Stimulated activated naive B cell treated with anti-CD40 and anti-IgM and Interleukin-4, amounts not matched to agents 10 μg/mL and 1 μg/mL and 100 μg/mL, for 72 hours (primary cell): Measurements from ENCODE around the gene LIMS1.
A peak's percentile ranks its signal among the peaks of the same experiment; 100 is the strongest.
"Not testable (repeated sequence)": the region's sequence is repeated elsewhere in the genome, so short reads cannot be mapped to it uniquely, and the experiment has no call there.

Source experiments
- ATAC-seq, 2 donors: fragments of 150-1000 bp; cut with Tn5 transposase; replicated peaks; 2 replicates each; pipeline ENCODE4 v1.10.0; 2021; ENCODE audit warnings: moderate library complexity in 1 of 2
- DNase-seq: peaks from one replicate; pipeline ENCODE4 v3.0.0; 2021
- H3K27ac Mint-ChIP-seq: one replicate; pipeline ENCODE4 v1.8.0; 2022; ENCODE audit warnings: mild to moderate bottlenecking, mixed read lengths
- H3K27me3 Mint-ChIP-seq, 2 donors: one replicate each; pipeline ENCODE4 v1.8.0; 2022; ENCODE audit warnings: mixed read lengths in 2 of 2
- H3K36me3 Mint-ChIP-seq, 2 donors: one replicate each; pipeline ENCODE4 v1.8.0; 2022; ENCODE audit warnings: mixed read lengths in 2 of 2, mild to moderate bottlenecking in 1 of 2
- H3K4me1 Mint-ChIP-seq, 2 donors: one replicate each; pipeline ENCODE4 v1.8.0; 2022; ENCODE audit warnings: mixed read lengths in 2 of 2, mild to moderate bottlenecking in 1 of 2
- H3K4me3 Mint-ChIP-seq, 2 donors: one replicate each; pipeline ENCODE4 v1.8.0; 2022; ENCODE audit warnings: mild to moderate bottlenecking in 2 of 2, mixed read lengths in 2 of 2, moderate library complexity in 1 of 2
- H3K9me3 Mint-ChIP-seq, 2 donors: one replicate each; pipeline ENCODE4 v1.8.0; 2022; ENCODE audit warnings: mixed read lengths in 2 of 2, mild to moderate bottlenecking in 1 of 2

The LIMS1 gene

GRCh38 chr2:108670282-108670681 lies 136.0 kb downstream of the LIMS1 start:
- peaks cover 8 to 15% of the 10 kb centered on the region in 2 donors for H3K36me3 Mint-ChIP-seq
- H3K27ac Mint-ChIP-seq, H3K4me1 Mint-ChIP-seq, H3K9me3 Mint-ChIP-seq, DNase-seq, H3K27me3 Mint-ChIP-seq, H3K4me3 Mint-ChIP-seq, ATAC-seq: not testable (repeated sequence)

GRCh38 chr2:108672200-108672805 lies 138.0 kb downstream of the LIMS1 start:
- H3K36me3 Mint-ChIP-seq: peaks cover 7 to 17% of the 10 kb centered on the region in 2 donors
- H3K4me1 Mint-ChIP-seq, DNase-seq, H3K4me3 Mint-ChIP-seq, H3K27me3 Mint-ChIP-seq, H3K27ac Mint-ChIP-seq, ATAC-seq, H3K9me3 Mint-ChIP-seq: not testable (repeated sequence)

- ATAC-seq, H3K27me3 Mint-ChIP-seq, H3K9me3 Mint-ChIP-seq, DNase-seq, H3K27ac Mint-ChIP-seq, H3K4me3 Mint-ChIP-seq, H3K4me1 Mint-ChIP-seq: not testable (repeated sequence)
- peaks cover 9 to 31% of the 10 kb centered on the region in 2 donors for H3K36me3 Mint-ChIP-seq
These were observed 142.3 kb downstream of the LIMS1 start for GRCh38 chr2:108676522-108676921.

GRCh38 chr2:108677239-108677744 lies 143.0 kb downstream of the LIMS1 start:
- DNase-seq: not testable (repeated sequence)

GRCh38 chr2:108678198-108678651 lies 144.0 kb downstream of the LIMS1 start:
- H3K27ac Mint-ChIP-seq, H3K27me3 Mint-ChIP-seq: not testable (repeated sequence)

More at GRCh38 chr2:108677239-108677744, 143.0 kb downstream of the LIMS1 start:
- H3K27ac Mint-ChIP-seq: peak overlapping the region; percentile 25
- ATAC-seq, H3K27me3 Mint-ChIP-seq, H3K9me3 Mint-ChIP-seq, H3K4me1 Mint-ChIP-seq, H3K4me3 Mint-ChIP-seq: not testable (repeated sequence)
- peaks cover 9 to 31% of the 10 kb centered on the region in 2 donors for H3K36me3 Mint-ChIP-seq

GRCh38 chr2:108680805-108681204 lies 146.5 kb downstream of the LIMS1 start:
- ATAC-seq, H3K9me3 Mint-ChIP-seq, H3K4me3 Mint-ChIP-seq, H3K4me1 Mint-ChIP-seq, H3K27ac Mint-ChIP-seq, H3K27me3 Mint-ChIP-seq, DNase-seq: not testable (repeated sequence)
- peaks cover 3 to 15% of the 10 kb centered on the region in 2 donors for H3K36me3 Mint-ChIP-seq

More at GRCh38 chr2:108678198-108678651, 144.0 kb downstream of the LIMS1 start:
- H3K4me3 Mint-ChIP-seq, DNase-seq, ATAC-seq, H3K9me3 Mint-ChIP-seq, H3K4me1 Mint-ChIP-seq: not testable (repeated sequence)
- H3K36me3 Mint-ChIP-seq: peaks cover 8 to 29% of the 10 kb centered on the region in 2 donors

DNA sequence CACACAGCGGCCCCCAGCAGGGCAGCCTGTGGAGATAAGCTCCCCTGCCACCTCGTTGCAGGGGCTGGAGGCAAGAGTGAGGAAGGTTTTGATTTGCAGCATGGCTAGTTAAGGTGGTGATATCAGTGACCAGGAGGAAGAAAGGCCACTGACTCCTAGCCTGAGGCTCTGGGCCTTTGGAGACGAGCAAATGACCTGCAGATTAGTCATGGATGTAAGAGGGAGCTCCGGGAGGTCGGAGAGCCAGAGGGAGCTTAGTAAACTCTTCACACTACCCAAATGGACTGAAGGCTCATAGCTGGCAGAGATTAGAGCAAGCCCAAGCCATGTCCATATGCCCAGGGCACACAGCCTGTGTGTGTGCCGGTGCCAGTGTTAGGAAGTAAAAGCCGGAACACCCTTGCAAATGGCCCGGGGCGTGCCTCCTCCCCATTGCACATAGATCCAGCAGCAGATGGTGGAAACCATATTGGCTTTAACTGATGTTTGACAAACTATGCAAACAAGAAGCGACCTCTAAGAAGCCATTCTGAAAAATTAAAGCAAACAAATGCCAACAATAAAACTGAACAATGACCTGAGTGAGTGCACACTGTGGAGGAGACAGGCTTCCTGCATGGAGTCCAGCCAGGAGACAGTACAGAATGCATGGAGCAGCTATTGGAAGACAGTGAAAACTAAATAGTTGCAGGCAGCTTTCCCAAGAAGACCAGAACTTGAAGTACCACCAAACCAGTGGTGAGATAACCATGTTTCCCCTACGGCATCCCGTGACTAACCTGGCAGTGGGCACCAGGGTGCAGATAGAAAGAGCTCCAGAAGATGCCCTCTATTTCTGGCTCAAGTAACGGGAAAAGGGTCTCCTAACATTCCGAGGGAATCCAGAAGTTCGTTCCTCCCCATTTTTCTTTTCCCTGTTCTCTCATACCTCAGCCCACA lies 154.8 kb downstream of the LIMS1 start:
- H3K27ac Mint-ChIP-seq, H3K36me3 Mint-ChIP-seq, DNase-seq, H3K9me3 Mint-ChIP-seq, H3K4me1 Mint-ChIP-seq, H3K27me3 Mint-ChIP-seq, H3K4me3 Mint-ChIP-seq, ATAC-seq: not testable (repeated sequence)

DNA sequence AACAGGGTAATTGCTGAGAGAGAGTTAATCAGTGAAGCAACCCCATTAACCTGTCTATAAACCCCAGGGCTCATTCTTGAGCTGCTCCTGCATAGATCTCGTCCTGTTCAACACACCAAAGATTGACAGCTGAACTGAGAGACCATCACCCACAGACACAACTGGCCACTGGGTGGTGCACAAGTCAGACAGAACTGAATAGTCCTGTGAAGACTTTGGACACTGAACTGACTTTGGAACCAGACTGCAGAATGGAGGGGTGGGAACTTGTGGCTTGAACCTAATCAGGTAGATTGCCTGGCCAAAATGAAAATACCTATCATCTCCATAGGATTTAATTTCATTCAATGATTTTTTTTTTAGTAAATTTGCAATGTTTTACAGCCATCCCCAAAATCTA lies 155.7 kb downstream of the LIMS1 start:
- peak; percentile 82 to 88 for ATAC-seq
- H3K4me3 Mint-ChIP-seq, DNase-seq, H3K36me3 Mint-ChIP-seq, H3K27ac Mint-ChIP-seq, H3K4me1 Mint-ChIP-seq, H3K9me3 Mint-ChIP-seq, H3K27me3 Mint-ChIP-seq: not testable (repeated sequence)

GRCh38 chr2:108691447-108691846 lies 157.2 kb downstream of the LIMS1 start:
- no peaks in the 10 kb centered on the region for H3K4me1 Mint-ChIP-seq
- ATAC-seq (no peak), DNase-seq (no peak)
- peaks cover 2 to 4% of the 10 kb centered on the region in 2 donors for H3K36me3 Mint-ChIP-seq
- H3K9me3 Mint-ChIP-seq: peaks cover 0 to 4% of the 10 kb centered on the region in 2 donors
- H3K27ac Mint-ChIP-seq: no peak overlapping the region
- H3K27me3 Mint-ChIP-seq: no peaks in the 10 kb centered on the region
- no peak overlapping the region for H3K4me3 Mint-ChIP-seq

- DNase-seq: no peak
- Mint-ChIP-seq H3K9me3 (peaks cover 0 to 5% of the 10 kb centered on the region in 2 donors), H3K27ac (no peak overlapping the region), H3K27me3 (peaks cover 3 to 5% of the 10 kb centered on the region in 2 donors), H3K4me1 (peaks cover 0 to 5% of the 10 kb centered on the region in 2 donors), H3K4me3 (no peak overlapping the region), H3K36me3 (peaks cover under 1 to 6% of the 10 kb centered on the region in 2 donors)
- ATAC-seq: no peak
These were observed 166.9 kb downstream of the LIMS1 start for GRCh38 chr2:108701208-108701607.

GRCh38 chr2:108701806-108702205 lies 167.5 kb downstream of the LIMS1 start:
- Mint-ChIP-seq H3K4me3 (no peak overlapping the region), H3K27me3 (peaks cover 3 to 5% of the 10 kb centered on the region in 2 donors), H3K27ac (no peak overlapping the region), H3K4me1 (peaks cover 0 to 5% of the 10 kb centered on the region in 2 donors), H3K9me3 (peaks cover 0 to 9% of the 10 kb centered on the region in 2 donors), H3K36me3 (peaks cover 4 to 6% of the 10 kb centered on the region in 2 donors)
- no peak for ATAC-seq
- no peak for DNase-seq

- Mint-ChIP-seq H3K9me3 (peaks cover 6 to 16% of the 10 kb centered on the region in 2 donors), H3K4me3 (no peak overlapping the region), H3K36me3 (peaks cover 8 to 10% of the 10 kb centered on the region in 2 donors), H3K27me3 (peaks cover 3 to 16% of the 10 kb centered on the region in 2 donors), H3K4me1 (peaks cover 0 to 5% of the 10 kb centered on the region in 2 donors), H3K27ac (no peak overlapping the region)
- DNase-seq: no peak
- ATAC-seq: no peak
These were observed 170.6 kb downstream of the LIMS1 start for GRCh38 chr2:108704871-108705270.

GRCh38 chr2:108707300-108707699 lies 173.0 kb downstream of the LIMS1 start:
- no peaks in the 10 kb centered on the region for H3K4me1 Mint-ChIP-seq
- DNase-seq (no peak), ATAC-seq (no peak)
- peaks cover 6 to 17% of the 10 kb centered on the region in 2 donors for H3K9me3 Mint-ChIP-seq
- peaks cover 8 to 10% of the 10 kb centered on the region in 2 donors for H3K36me3 Mint-ChIP-seq
- H3K4me3 Mint-ChIP-seq: no peak overlapping the region
- H3K27me3 Mint-ChIP-seq: peaks cover 0 to 11% of the 10 kb centered on the region in 2 donors
- no peak overlapping the region for H3K27ac Mint-ChIP-seq

GRCh38 chr2:108716971-108717370 lies 182.7 kb downstream of the LIMS1 start:
- H3K27me3 Mint-ChIP-seq, DNase-seq, ATAC-seq, H3K27ac Mint-ChIP-seq, H3K36me3 Mint-ChIP-seq, H3K9me3 Mint-ChIP-seq, H3K4me3 Mint-ChIP-seq: not testable (repeated sequence)
- peaks cover 8 to 17% of the 10 kb centered on the region in 2 donors for H3K4me1 Mint-ChIP-seq
